Endothelial cell of umbilical vein (primary cell): ENCODE results near the gene GRID2. TPM values are rescaled to one million over a fixed set of nuclear protein-coding genes. Genes with fewer than 3 reads are reported as not detected.
A peak's percentile ranks its signal among the peaks of the same experiment; 100 is the strongest.

ENCODE experiments used
- BruUV-seq: library from RNA; stranded (reverse); fragments of 400-500 nt; replicated peaks from 2 replicates; lab custom pipeline; 2021; lab: Mats Ljungman, UMichigan
- CTCF ChIA-PET: fragments of 300-600, 350-600 bp; sonication (Branson Sonifier 250); formaldehyde crosslinking; loops from one replicate; lab custom pipeline; 2021; ENCODE audit warnings: antibody characterized with exemption, inconsistent platforms; lab: Charles Lee
- POLR2A ChIA-PET: fragments of 300-600, 350-600 bp; sonication (Branson Sonifier 250); formaldehyde crosslinking; loops from one replicate; lab custom pipeline; 2021; ENCODE audit warnings: antibody characterized with exemption, inconsistent platforms; lab: Charles Lee
- DNase-seq: peaks from one replicate; pipeline ENCODE4 v3.0.0-alpha.2; 2011; ENCODE audit warnings: low read depth, low spot score
- FAIRE-seq: peaks from 2 replicates; lab custom pipeline; 2011; peaks lifted over from hg19 to GRCh38; lab: Jason Lieb, UNC
- H2AFZ ChIP-seq: 2 replicates; pipeline ENCODE4 v1.6.0; 2012; ENCODE audit warnings: low read depth, low read length, control low read depth, inconsistent platforms
- H3K27ac ChIP-seq: 2 replicates; pipeline ENCODE4 v1.5.1; 2011; ENCODE audit warnings: low read depth, mild to moderate bottlenecking, control low read depth, low read length, moderate library complexity; ENCODE audit not compliant: insufficient read depth
- H3K27me3 ChIP-seq, 2 experiments: 2 replicates each; pipeline versions ENCODE4 v1.6.0 to v1.6.1; 2011; ENCODE audit warnings: low read length in 2 of 2, mixed read lengths in 1 of 2; ENCODE audit not compliant: control insufficient read depth in 2 of 2, insufficient read depth in 2 of 2
- H3K36me3 ChIP-seq, 2 experiments: 2 replicates in 1 of 2; 3 replicates in 1 of 2; pipeline ENCODE4 v1.5.1; 2011; ENCODE audit warnings: low read length in 2 of 2, mild to moderate bottlenecking in 1 of 2, moderate library complexity in 1 of 2; ENCODE audit not compliant: control insufficient read depth in 2 of 2, insufficient read depth in 2 of 2; ENCODE audit errors: extremely low read depth in 1 of 2
- H3K4me1 ChIP-seq: 3 replicates; pipeline ENCODE4 v1.5.1; 2011; ENCODE audit warnings: mild to moderate bottlenecking, low read length; ENCODE audit not compliant: control insufficient read depth, insufficient read depth; ENCODE audit errors: extremely low read depth
- H3K4me2 ChIP-seq: 2 replicates; pipeline ENCODE4 v1.6.1; 2011; ENCODE audit warnings: low read length, control low read depth, mixed read lengths; ENCODE audit not compliant: insufficient read depth
- H3K4me3 ChIP-seq, 3 experiments: fragments of 200-600 bp in 1 of 3; sonication (generic), shearing (Covaris generic) in 1 of 3; replicated peaks in 1 of 3; 2 replicates each; pipeline ENCODE4 v1.5.1; 2011 to 2016; ENCODE audit warnings: control low read depth in 3 of 3, low read length in 3 of 3, mild to moderate bottlenecking in 2 of 3, inconsistent platforms in 1 of 3, low read depth in 1 of 3, moderate library complexity in 1 of 3; ENCODE audit not compliant: insufficient read depth in 1 of 3
- H3K79me2 ChIP-seq: 2 replicates; pipeline ENCODE4 v1.6.0; 2012; ENCODE audit warnings: low read length, inconsistent platforms; ENCODE audit not compliant: control insufficient read depth, insufficient read depth
- H3K9ac ChIP-seq: replicated peaks from 2 replicates; pipeline ENCODE3; 2011; ENCODE audit warnings: low read length, control low read depth; ENCODE audit not compliant: insufficient read depth; ENCODE audit errors: extremely low read depth
- H3K9me1 ChIP-seq: replicated peaks from 3 replicates; pipeline ENCODE4 v1.6.0; 2011; ENCODE audit warnings: mild to moderate bottlenecking, low read length; ENCODE audit not compliant: control insufficient read depth, insufficient read depth; ENCODE audit errors: extremely low read depth
- H3K9me3 ChIP-seq: replicated peaks from 2 replicates; pipeline ENCODE4 v1.5.1; 2012; ENCODE audit warnings: low read length, inconsistent platforms; ENCODE audit not compliant: control insufficient read depth, insufficient read depth
- H4K20me1 ChIP-seq: replicated peaks from 2 replicates; pipeline ENCODE3; 2011; ENCODE audit warnings: mild to moderate bottlenecking, low read length; ENCODE audit not compliant: control insufficient read depth, insufficient read depth; ENCODE audit errors: extremely low read depth
- CTCF ChIP-seq, 2 donors: IDR thresholded peaks; 1 replicate in 1 of 2; 2 replicates in 1 of 2; pipeline ENCODE4 v1.5.1; 2011; ENCODE audit warnings: low read length in 2 of 2, mild to moderate bottlenecking in 2 of 2, moderate library complexity in 2 of 2, control low read depth in 1 of 2, inconsistent platforms in 1 of 2, low read depth in 1 of 2; ENCODE audit not compliant: insufficient read depth in 1 of 2; ENCODE audit errors: extremely low read depth in 1 of 2
- EZH2 ChIP-seq: IDR thresholded peaks from 2 replicates; pipeline ENCODE4 v1.6.1; 2012; ENCODE audit warnings: borderline replicate concordance, low read depth, mild to moderate bottlenecking, moderate library complexity, low read length, inconsistent platforms; ENCODE audit not compliant: severe bottlenecking
- FOS ChIP-seq: IDR thresholded peaks from 2 replicates; pipeline ENCODE4 v1.6.1; 2011; ENCODE audit warnings: mild to moderate bottlenecking, low read length, moderate library complexity, borderline replicate concordance; ENCODE audit not compliant: insufficient read depth
- GATA2 ChIP-seq: IDR thresholded peaks from 2 replicates; pipeline ENCODE4 v1.7.0; 2011; ENCODE audit warnings: low read depth, mild to moderate bottlenecking, moderate library complexity, mixed read lengths, low read length; ENCODE audit not compliant: insufficient read length, insufficient read depth
- JUN ChIP-seq: IDR thresholded peaks from 2 replicates; pipeline ENCODE4 v1.6.1; 2011; ENCODE audit warnings: borderline replicate concordance, low read depth; ENCODE audit not compliant: insufficient read length, insufficient read depth
- MAX ChIP-seq: IDR thresholded peaks from 2 replicates; pipeline ENCODE4 v1.6.1; 2011; ENCODE audit not compliant: insufficient read depth, insufficient read length
- MYC ChIP-seq: IDR thresholded peaks from one replicate; pipeline ENCODE4 v1.6.1; 2011; ENCODE audit warnings: mild to moderate bottlenecking, low read depth, low read length
- POLR2A ChIP-seq: IDR thresholded peaks from 2 replicates; pipeline ENCODE4 v1.6.1; 2012; ENCODE audit warnings: low read depth, mild to moderate bottlenecking, control low read depth, low read length
- POLR2AphosphoS5 ChIP-seq: IDR thresholded peaks from 2 replicates; pipeline ENCODE4 v1.6.1; 2012; ENCODE audit warnings: low read depth, mild to moderate bottlenecking, control low read depth, low read length, moderate library complexity; ENCODE audit not compliant: insufficient read depth
- dilution Hi-C: fragments of 300-500 bp; cut with MboI; formaldehyde crosslinking; loops from one replicate; pipeline ENCODE4 v1.15.0; 2019; ENCODE audit warnings: low sequenced_read_pairs; ENCODE audit not compliant: extremely low pct_ligation_motif_present
- intact Hi-C: fragments of 100-400 bp; cut with micrococcal nuclease; formaldehyde crosslinking; loops from one replicate; pipeline ENCODE4 v1.10.0; 2022
- polyA plus RNA-seq, 4 experiments: library from polyadenylated mRNA; depleted of rRNA in 3 of 4; stranded (reverse) in 3 of 4; unstranded in 1 of 4; fragments of >200 nt; gene quantifications; 2 replicates each; pipeline versions ENCODE4 v1.2.1 to v1.2.3, GENCODE V29; 2011 to 2012; ENCODE audit warnings: missing spikeins in 1 of 4
- total RNA-seq: library from RNA; stranded (reverse); gene quantifications from 2 replicates; pipeline ENCODE4 v1.2.3, GENCODE V29; 2021

GRID2 gene
- total and polyA plus RNA-seq, 2 donors (not counting 3 experiments of a cell fraction or from before 2014, with no cell fraction given): not detected

GRCh38 chr4:92522356-92522755, 218.6 kb downstream of the GRID2 start:
- FAIRE-seq (peak; percentile 55), DNase-seq (peak; percentile 41)
- intact Hi-C loops: no loop called here
- H3K79me2 ChIP-seq: no peaks in the 10 kb centered on the region
- no peaks in the 10 kb centered on the region for H4K20me1 ChIP-seq
- H2AFZ ChIP-seq: peak overlapping the region; percentile 13
- dilution Hi-C loops: no loop called here
- H3K4me1 ChIP-seq: no peaks in the 10 kb centered on the region
- TF ChIP-seq POLR2A (no peak), POLR2AphosphoS5 (no peak), FOS (no peak), MAX (no peak), GATA2 (no peak), EZH2 (no peak), CTCF (IDR thresholded peaks at IDR 0.05; ENCODE audit: extremely low read depth in 1 of 2, insufficient read depth in 1 of 2, low read depth in 1 of 2, low read length in 2 of 2) (no peak), MYC (no peak), JUN (no peak)
- H3K27ac ChIP-seq: no peak overlapping the region
- CTCF ChIA-PET: no interaction called here
- POLR2A ChIA-PET: no interaction called here
- H3K9me3 ChIP-seq: no peaks in the 10 kb centered on the region
- H3K36me3 ChIP-seq: no peaks in the 10 kb centered on the region
- H3K4me2 ChIP-seq: no peak overlapping the region
- H3K4me3 ChIP-seq: no peak overlapping the region
- no peak overlapping the region for H3K9ac ChIP-seq
- no peaks in the 10 kb centered on the region for H3K9me1 ChIP-seq
- no peaks in the 10 kb centered on the region for H3K27me3 ChIP-seq
- no TSS peak for BruUV-seq
